Measurements from ENCODE around the gene TMEM121.

GRCh38 chr14:105576525-105577088 is 50.2 kb downstream of the TMEM121 start:
- TF ChIP-seq, protein P1, sequence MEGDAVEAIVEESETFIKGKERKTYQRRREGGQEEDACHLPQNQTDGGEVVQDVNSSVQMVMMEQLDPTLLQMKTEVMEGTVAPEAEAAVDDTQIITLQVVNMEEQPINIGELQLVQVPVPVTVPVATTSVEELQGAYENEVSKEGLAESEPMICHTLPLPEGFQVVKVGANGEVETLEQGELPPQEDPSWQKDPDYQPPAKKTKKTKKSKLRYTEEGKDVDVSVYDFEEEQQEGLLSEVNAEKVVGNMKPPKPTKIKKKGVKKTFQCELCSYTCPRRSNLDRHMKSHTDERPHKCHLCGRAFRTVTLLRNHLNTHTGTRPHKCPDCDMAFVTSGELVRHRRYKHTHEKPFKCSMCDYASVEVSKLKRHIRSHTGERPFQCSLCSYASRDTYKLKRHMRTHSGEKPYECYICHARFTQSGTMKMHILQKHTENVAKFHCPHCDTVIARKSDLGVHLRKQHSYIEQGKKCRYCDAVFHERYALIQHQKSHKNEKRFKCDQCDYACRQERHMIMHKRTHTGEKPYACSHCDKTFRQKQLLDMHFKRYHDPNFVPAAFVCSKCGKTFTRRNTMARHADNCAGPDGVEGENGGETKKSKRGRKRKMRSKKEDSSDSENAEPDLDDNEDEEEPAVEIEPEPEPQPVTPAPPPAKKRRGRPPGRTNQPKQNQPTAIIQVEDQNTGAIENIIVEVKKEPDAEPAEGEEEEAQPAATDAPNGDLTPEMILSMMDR (IDR thresholded peaks at IDR 0.05), result no peak
- no peak for TF ChIP-seq POLR2AphosphoS5 (IDR thresholded peaks at IDR 0.05; ENCODE audit: low read depth, low read length)
- TF ChIP-seq RAD21 (IDR thresholded peaks at IDR 0.05; ENCODE audit: low read length), result no peak
- no peak for TF ChIP-seq MEF2A (IDR thresholded peaks at IDR 0.05; ENCODE audit: borderline replicate concordance, low read depth)
- TF ChIP-seq GATA2 (CRISPR knock-in tag; IDR thresholded peaks at IDR 0.05), result no peak
- no peak for TF ChIP-seq REST (IDR thresholded peaks at IDR 0.05; ENCODE audit: low read depth, low read length)

Data from SK-N-SH (cell line).